ENCODE measurements around the gene DLGAP1. TPM values are rescaled to one million over a fixed set of nuclear protein-coding genes. Genes with fewer than 3 reads are reported as not detected.

Gene DLGAP1
- total and polyA plus RNA-seq, 2 of the 8 experiments (the other 6 are each of a cell fraction or from before 2014, with no cell fraction given): 11.8 to 16.9 TPM

DNA sequence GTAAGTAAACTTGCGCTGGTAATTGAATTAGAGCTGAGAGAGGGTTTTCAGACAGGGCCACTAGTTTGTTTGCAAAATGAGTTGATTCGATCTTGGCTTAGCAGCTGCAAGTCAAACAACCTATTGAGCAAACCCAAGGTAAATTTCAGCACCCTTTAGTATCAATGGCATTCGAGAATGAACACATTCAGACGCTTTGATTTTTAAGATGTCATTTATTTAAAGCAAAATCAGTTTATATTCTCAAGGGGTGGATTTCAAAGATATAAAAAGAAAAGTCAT lies 960.9 kb downstream of the DLGAP1 start (continued):
- no peak for TF ChIP-seq JUN (IDR thresholded peaks at IDR 0.05; ENCODE audit: low read depth, low read length)
